HG02973 (cell line): Measurements from ENCODE around the gene CC2D2A.
A peak's percentile ranks its signal among the peaks of the same experiment; 100 is the strongest.
"Not testable (repeated sequence)": the region's sequence is repeated elsewhere in the genome, so short reads cannot be mapped to it uniquely, and the experiment has no call there.

Source experiments
- ATAC-seq: cut with Tn5 transposase; IDR thresholded peaks from one replicate; pipeline ENCODE4 v1.9.1; 2021; ENCODE audit warnings: moderate library complexity; ENCODE audit not compliant: unreplicated experiment

The CC2D2A gene

DNA sequence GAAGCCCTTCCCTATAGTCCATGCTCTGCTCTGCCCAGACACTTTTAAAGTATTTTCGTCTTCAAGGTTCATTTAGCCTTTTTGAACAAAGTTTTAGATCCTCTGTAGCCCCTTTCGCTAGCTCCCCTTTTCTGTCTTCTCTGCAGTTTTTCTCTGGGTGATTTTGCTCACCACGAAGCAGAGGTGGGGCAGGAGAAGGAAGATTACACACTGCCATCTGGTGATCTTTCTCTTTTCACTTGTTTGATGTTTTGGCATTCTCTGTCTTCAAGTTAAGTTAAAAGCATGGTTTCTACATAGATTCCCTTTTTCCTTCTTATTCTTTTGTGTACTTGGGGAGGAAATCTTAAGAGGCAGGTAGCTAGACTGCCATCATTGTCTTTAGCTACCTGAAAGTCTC lies 43.9 kb downstream of the CC2D2A start:
- no peak for ATAC-seq

DNA sequence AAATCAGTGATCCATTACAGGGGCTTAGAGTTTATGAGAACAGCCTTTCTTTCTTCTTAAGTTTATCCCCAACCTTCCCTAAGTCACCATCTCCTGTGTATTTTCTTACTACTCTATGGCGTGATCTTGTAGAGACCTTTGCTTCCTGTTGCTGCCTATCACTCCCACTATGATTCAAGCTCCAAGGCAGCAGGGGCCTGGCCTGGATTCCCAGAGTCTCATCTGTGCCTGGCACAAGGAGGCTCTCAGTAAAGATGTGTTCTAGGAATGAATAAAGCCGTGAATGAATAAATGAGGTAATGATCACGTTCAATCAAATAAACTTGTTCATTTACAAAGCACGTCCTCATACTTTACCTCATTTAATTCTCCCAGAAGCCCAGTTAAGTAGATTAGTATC lies 45.4 kb downstream of the CC2D2A start:
- no peak for ATAC-seq

- no peak for ATAC-seq
Observed at GRCh38 chr4:15516494-15516893, 46.8 kb downstream of the CC2D2A start.

GRCh38 chr4:15517681-15518080 lies 48.0 kb downstream of the CC2D2A start:
- not testable (repeated sequence) for ATAC-seq

DNA sequence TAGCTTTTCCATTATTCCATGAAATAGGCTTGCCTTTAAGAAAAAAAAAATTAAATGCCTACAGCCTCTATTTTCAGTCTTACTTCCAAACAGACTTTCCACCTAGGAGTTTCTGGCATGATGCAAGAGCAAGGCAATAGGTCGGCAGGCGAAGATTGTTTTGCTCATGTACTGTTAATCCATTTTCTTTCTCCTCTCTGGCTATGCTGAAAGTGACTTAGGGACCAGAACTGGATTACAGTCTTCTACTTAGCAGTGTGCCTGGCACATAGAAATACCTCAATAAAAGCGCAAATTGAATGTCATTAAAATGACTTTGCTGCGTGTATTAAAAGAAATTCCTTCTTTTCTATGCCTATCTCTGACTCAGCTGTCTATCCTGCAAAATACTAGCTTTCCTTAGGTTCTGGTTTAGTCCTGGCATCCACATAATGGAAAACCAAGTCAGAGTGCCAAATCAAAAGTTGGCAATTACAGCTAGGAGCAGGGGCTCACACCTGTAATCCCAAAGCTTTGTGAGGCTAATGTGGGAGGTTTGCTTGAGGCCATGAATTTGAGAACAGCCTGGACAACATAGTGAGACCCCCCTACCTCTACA lies 51.9 kb downstream of the CC2D2A start:
- no peak for ATAC-seq

DNA sequence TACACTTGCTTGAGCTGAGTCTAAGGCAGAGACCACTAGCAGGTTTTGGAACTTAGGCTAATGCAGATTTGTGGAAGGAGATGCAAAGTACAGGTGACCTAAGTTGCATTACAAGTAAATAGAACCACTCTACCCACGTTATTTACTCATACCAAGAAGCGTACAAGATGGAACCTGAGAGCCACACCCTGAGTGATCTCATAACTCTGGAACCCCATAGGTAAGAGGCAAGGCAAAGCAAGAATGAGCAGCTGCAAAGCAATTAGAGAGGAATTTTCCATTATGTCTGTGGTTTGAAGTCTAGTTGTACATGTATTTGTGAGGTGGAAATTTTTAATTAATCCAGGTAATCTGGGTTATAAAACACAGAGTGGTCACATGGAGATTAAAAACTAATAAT lies 55.4 kb downstream of the CC2D2A start:
- no peak for ATAC-seq

GRCh38 chr4:15526924-15527592 lies 57.4 kb downstream of the CC2D2A start:
- no peak for ATAC-seq

DNA sequence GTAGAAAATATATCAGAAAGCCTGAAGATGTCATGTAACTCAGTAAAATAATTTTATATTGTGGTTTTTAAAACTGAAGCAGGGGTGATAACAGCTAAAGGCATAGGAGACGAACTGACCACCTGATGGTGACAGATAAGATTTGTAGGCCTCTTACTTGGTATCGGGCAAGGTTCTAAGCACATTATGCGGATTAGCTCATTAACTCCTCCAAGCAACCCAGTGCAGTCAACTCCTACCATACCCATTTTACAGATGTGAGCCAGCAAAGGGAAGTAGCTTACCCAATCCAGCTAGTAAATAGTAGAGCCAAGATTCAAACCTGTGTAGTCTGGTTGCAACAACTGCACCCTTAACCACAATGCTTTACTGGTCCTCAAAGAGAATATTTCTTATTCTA lies 62.1 kb downstream of the CC2D2A start:
- no peak for ATAC-seq

DNA sequence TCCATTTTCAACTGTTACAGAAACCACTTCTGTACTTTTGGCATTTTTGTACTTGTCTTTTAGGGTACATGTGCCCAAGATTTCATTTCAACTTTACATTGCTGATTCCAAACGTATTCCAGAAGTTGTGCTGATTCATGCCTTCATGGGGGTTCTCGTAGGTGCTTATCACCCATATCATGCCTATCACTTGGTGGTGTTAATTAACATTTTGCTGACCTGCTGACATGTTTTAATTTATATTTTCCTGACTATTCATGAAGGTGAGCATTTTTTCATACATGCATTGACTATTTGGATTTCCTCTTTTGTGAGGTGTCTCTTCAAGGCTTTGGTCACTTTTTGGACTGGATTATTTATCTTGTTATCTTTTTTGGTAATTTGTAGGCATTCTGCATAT lies 64.1 kb downstream of the CC2D2A start:
- ATAC-seq: no peak

GRCh38 chr4:15535599-15535998 lies 65.9 kb downstream of the CC2D2A start:
- no peak for ATAC-seq

- ATAC-seq: no peak
Observed at GRCh38 chr4:15536552-15537499, 67.1 kb downstream of the CC2D2A start.

DNA sequence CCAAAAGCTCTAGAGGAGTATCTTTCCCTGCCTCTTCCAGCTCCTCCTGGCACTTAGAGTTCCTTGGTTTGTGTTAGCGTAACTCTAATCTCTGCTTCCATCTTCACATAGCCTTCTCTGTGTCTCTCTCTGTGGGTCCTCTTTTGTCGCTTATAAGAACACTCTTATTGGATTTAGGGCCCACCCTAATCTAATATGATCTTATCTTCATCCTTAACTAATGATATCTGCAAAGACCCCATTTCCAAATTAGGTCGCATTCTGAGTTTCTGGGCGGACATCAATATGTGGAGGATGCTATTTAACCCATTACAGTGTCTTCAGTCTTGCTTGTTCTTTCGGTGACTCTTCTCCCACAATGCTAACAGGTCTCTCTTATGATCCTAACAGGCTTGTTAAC lies 72.3 kb downstream of the CC2D2A start:
- ATAC-seq: no peak

DNA sequence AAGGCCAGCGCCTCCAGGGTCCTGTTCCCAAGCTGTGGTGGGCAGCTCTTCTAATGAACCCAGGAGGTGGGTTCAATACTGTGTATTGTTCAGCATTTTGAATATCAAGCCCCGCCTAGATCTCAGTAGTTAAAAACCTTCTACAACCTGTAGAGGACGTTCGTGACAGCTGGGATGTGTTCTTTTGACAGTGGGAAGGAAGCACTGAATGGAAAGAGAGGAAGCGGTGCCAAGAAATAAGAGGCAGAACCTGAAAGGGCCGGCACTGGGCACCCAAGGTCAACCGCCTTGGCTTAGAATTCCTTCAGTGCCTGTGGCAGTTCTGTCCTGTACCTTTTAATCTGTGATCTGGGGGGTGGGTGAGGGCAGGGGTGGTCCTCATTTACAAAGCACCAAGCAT lies 73.1 kb downstream of the CC2D2A start:
- ATAC-seq: no peak

DNA sequence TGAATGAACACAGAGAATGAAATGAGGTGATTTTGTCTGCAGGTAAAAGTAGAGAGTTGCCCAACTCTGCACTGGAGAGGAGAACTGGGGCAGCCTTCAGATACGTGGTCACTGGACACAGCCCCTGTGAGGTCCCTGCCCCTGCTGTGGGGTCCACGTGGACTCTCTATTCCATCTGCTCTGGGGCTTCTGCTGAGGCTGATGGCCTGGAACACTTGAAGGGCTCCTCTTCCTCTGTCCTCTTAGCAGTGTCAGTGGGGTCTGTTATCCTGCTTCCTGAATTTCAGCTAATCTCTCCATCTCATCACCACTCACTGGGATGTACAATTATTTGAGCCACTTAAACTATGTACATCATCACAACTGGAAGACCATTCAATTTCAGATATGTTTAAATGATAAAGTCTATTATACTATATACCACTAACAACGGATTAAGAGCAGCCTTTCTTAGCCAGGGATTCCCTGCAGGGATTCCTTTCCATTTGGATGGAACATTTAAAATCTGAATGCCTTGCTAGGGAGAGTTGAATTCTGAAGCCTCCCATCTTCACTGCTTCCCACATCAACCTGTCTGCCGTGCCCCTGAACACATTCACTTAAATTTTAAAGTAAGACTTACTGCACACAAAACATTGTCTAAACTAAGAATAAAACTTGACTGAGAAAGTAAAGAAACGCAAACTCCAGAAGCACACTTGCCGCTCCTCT lies 74.0 kb downstream of the CC2D2A start:
- no peak for ATAC-seq

DNA sequence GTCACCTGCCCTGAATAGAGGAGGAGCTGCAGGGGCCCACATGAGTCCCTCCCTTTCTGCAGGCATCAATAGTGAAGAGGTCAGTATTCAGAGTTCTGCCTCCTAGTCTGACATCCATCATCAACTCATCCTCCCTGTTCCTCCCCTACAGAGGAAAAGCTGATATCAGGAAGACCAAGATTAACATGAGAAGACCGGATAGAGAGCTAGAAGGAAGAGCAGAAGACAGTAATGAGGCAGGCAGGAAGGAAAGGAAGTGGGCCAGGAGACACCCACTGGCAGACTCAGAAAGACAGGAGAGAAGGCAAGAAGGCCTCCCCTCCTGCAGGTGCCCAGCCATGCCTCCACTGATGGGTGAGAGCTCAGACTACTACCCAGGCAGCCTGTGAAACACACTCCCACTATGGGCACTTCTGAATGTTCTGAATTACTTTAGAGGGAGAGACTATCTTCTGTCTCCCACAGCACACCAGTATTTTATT lies 74.6 kb downstream of the CC2D2A start:
- no peak for ATAC-seq

- no peak for ATAC-seq
Observed at GRCh38 chr4:15545371-15545770, 75.7 kb downstream of the CC2D2A start.

- peak; percentile 64 for ATAC-seq
Observed at GRCh38 chr4:15547392-15547791, 77.7 kb downstream of the CC2D2A start.

DNA sequence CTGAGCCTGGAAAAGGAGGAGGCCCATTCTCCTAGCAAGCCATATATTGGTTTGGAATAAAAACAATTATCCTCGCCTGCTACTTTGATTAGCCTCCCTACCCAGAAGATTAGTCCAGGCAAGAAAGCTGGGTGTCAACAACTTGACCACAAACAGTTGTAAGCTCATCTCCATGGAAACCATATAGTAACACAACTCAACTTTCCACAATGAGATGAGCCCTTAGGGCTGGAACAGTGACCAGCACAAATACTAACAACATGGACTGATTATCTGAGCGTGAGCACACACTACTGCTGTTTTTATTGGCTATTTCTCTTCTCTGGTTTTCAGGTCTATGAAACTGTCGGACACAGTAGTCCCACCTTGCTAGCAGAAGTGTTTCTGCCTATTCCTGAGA lies 80.8 kb downstream of the CC2D2A start:
- no peak for ATAC-seq

DNA sequence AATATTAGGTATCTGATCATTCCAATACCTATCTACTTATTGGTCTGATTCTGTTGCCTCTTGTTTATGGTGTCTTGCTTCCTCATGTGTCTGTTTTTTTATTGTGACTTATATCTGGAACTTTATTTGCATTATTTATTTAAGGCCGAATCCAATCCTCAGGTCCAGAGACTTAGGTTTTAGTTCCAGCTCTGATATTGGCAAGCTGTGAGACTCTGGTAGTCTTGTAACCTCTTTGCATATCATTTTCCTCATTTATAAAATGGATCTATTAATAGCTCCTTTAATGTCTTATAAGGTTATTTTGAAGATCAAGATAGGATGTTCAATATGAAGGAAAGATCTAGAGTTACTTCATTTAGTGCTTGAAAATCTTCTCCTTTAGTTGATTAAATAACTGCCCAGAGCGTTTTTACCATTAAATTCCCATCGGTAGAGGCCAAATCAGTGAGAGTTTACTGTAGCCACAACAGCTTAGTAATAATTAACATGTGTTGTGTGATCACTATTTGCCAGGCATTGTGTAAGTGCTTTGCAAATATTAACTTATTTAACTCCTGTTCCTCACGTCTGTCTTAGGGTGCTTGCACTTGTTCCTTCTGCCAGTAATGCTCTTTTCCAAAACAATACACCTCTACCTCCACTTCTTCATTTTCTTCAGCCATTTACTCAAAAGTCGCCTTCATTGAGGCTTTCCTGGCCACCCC lies 82.2 kb downstream of the CC2D2A start:
- ATAC-seq: no peak

GRCh38 chr4:15552557-15553362 lies 83.1 kb downstream of the CC2D2A start:
- no peak for ATAC-seq
